Activated CD8-positive, alpha-beta memory T cell treated with anti-CD3 and anti-CD28 coated beads, Interleukin-2, amount 50 U/mL, for 1 hour (primary cell): ENCODE results near the gene ANKHD1.
"Not testable (repeated sequence)": the region's sequence is repeated elsewhere in the genome, so short reads cannot be mapped to it uniquely, and the experiment has no call there.

ENCODE experiments used
- DNase-seq: peaks from one replicate; pipeline ENCODE4 v3.0.0-alpha.2; 2020; ENCODE audit errors: extremely low read depth

Gene ANKHD1

GRCh38 chr5:140423609-140424008 lies 22.0 kb downstream of the ANKHD1 start:
- DNase-seq: no peak

GRCh38 chr5:140424135-140424534 lies 22.5 kb downstream of the ANKHD1 start:
- no peak for DNase-seq

GRCh38 chr5:140427726-140428125 lies 26.1 kb downstream of the ANKHD1 start:
- DNase-seq: not testable (repeated sequence)

GRCh38 chr5:140429724-140430123 lies 28.1 kb downstream of the ANKHD1 start:
- no peak for DNase-seq

- no peak for DNase-seq
Observed at GRCh38 chr5:140432212-140432611, 30.6 kb downstream of the ANKHD1 start.

GRCh38 chr5:140432916-140433315 lies 31.3 kb downstream of the ANKHD1 start:
- DNase-seq: no peak

- DNase-seq: not testable (repeated sequence)
Observed at GRCh38 chr5:140457368-140457767, 55.7 kb downstream of the ANKHD1 start.

GRCh38 chr5:140466981-140467742 lies 65.5 kb downstream of the ANKHD1 start:
- DNase-seq: no peak

GRCh38 chr5:140468188-140468587 lies 66.6 kb downstream of the ANKHD1 start:
- no peak for DNase-seq

- no peak for DNase-seq
Observed at GRCh38 chr5:140469259-140469658, 67.6 kb downstream of the ANKHD1 start.

GRCh38 chr5:140480310-140481014 lies 78.8 kb downstream of the ANKHD1 start:
- DNase-seq: no peak

- DNase-seq: no peak
Observed at GRCh38 chr5:140481758-140482157, 80.1 kb downstream of the ANKHD1 start.

- DNase-seq: no peak
Observed at GRCh38 chr5:140483055-140483454, 81.4 kb downstream of the ANKHD1 start.

- DNase-seq: not testable (repeated sequence)
Observed at GRCh38 chr5:140488141-140488540, 86.5 kb downstream of the ANKHD1 start.

GRCh38 chr5:140488914-140489313 lies 87.3 kb downstream of the ANKHD1 start:
- no peak for DNase-seq

- DNase-seq: no peak
Observed at GRCh38 chr5:140497897-140498296, 96.3 kb downstream of the ANKHD1 start.

GRCh38 chr5:140498591-140498990 lies 97.0 kb downstream of the ANKHD1 start:
- no peak for DNase-seq

- no peak for DNase-seq
Observed at GRCh38 chr5:140502834-140503233, 101.2 kb downstream of the ANKHD1 start.

GRCh38 chr5:140509898-140510297 lies 108.3 kb downstream of the ANKHD1 start:
- no peak for DNase-seq

- DNase-seq: no peak
Observed at GRCh38 chr5:140513124-140513523, 111.5 kb downstream of the ANKHD1 start.

GRCh38 chr5:140524003-140524402 lies 122.4 kb downstream of the ANKHD1 start:
- no peak for DNase-seq

GRCh38 chr5:140540227-140540626 lies 138.6 kb downstream of the ANKHD1 start:
- no peak for DNase-seq

GRCh38 chr5:140542972-140543371 lies 141.3 kb downstream of the ANKHD1 start:
- DNase-seq: no peak
